Suprapubic skin (tissue), 4 donors: ENCODE data around the gene CCL3. TPM values are rescaled to one million over a fixed set of nuclear protein-coding genes. Genes with fewer than 3 reads are reported as not detected.

ENCODE experiments used
- DNase-seq, 2 donors: peaks; one replicate each; pipeline ENCODE4 v3.0.0-alpha.2; 2019; ENCODE audit warnings: low spot score in 2 of 2
- H3K27ac ChIP-seq: fragments of 200-600 bp; sonication (generic); one replicate; pipeline ENCODE4 v1.5.1; 2019
- H3K27me3 ChIP-seq: fragments of 200-600 bp; sonication (generic); one replicate; pipeline ENCODE4 v1.5.1; 2019
- H3K36me3 ChIP-seq: fragments of 200-600 bp; sonication (generic); one replicate; pipeline ENCODE4 v1.5.1; 2019
- H3K4me1 ChIP-seq: fragments of 200-600 bp; sonication (generic); one replicate; pipeline ENCODE4 v1.5.1; 2019
- H3K4me3 ChIP-seq: fragments of 200-600 bp; sonication (generic); one replicate; pipeline ENCODE4 v1.5.1; 2019; ENCODE audit warnings: mild to moderate bottlenecking
- H3K9me3 ChIP-seq: fragments of 200-600 bp; sonication (generic); one replicate; pipeline ENCODE4 v1.5.1; 2019
- CTCF ChIP-seq, 2 donors: fragments of 200-600 bp in 1 of 2; fragments of 450-650 bp in 1 of 2; sonication (generic) in 1 of 2; IDR thresholded peaks; one replicate each; pipeline ENCODE4 v1.5.1; 2016 to 2019; ENCODE audit warnings: antibody characterized with exemption in 2 of 2, mild to moderate bottlenecking in 1 of 2, moderate library complexity in 1 of 2
- EP300 ChIP-seq: sonication (generic); formaldehyde crosslinking; IDR thresholded peaks from one replicate; pipeline ENCODE4 v1.6.1; 2017; ENCODE audit warnings: antibody characterized with exemption
- POLR2A ChIP-seq, 2 donors: fragments of 450-650 bp; IDR thresholded peaks; one replicate each; pipeline ENCODE4 v1.6.1; 2017; ENCODE audit warnings: antibody characterized with exemption in 2 of 2, mild to moderate bottlenecking in 2 of 2, moderate library complexity in 2 of 2
- POLR2AphosphoS5 ChIP-seq, 3 donors: sonication (generic); formaldehyde crosslinking; IDR thresholded peaks; one replicate each; pipeline ENCODE4 v1.6.1; 2017; ENCODE audit warnings: antibody characterized with exemption in 3 of 3
- WGBS: methylation state at CpG from one replicate; pipeline ENCODE4 v1.1.5; 2018; 5-methylcytosine and 5-hydroxymethylcytosine counted together
- total RNA-seq, 4 donors: library from RNA; depleted of rRNA; stranded (reverse); fragments of >200 nt; gene quantifications; one replicate each; pipeline ENCODE4 v1.1.0, GENCODE V29; 2016

Gene CCL3
- total RNA-seq, 4 donors from 2014 or later = 0.79 TPM; not detected in 3

DNA sequence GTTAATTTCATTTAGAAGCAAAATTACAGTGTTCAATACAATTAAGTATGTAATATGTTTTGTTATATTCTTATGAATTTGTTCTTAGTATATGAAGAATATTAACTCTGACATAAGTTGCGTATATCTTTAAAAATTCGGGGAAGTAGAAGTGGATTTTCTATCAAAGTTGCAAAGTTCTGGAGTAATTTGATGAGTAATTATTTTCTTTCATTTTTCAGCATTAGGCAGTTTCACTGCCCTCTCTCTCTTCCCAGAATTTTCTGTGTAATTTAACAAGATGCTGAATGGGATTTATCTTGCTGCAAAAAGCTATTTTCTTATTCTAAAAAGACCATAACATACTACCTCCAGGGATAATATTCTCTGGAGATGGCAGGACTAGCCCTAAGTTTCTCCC is 34.8 kb downstream of the CCL3 start:
- Histone ChIP-seq H3K27me3 (no peaks in the 10 kb centered on the region), H3K4me3 (no peak overlapping the region), H3K4me1 (no peaks in the 10 kb centered on the region), H3K27ac (no peak overlapping the region), H3K36me3 (no peaks in the 10 kb centered on the region), H3K9me3 (no peaks in the 10 kb centered on the region)
- WGBS = 76% methylated on average over 2 of the region's 2 CpGs
- TF ChIP-seq POLR2A (IDR thresholded peaks at IDR 0.05) = no peak
- TF ChIP-seq POLR2AphosphoS5 (IDR thresholded peaks at IDR 0.05) = no peak
- no peak for TF ChIP-seq EP300
- no peak for TF ChIP-seq CTCF (IDR thresholded peaks at IDR 0.05)
- DNase-seq = no peak

DNA sequence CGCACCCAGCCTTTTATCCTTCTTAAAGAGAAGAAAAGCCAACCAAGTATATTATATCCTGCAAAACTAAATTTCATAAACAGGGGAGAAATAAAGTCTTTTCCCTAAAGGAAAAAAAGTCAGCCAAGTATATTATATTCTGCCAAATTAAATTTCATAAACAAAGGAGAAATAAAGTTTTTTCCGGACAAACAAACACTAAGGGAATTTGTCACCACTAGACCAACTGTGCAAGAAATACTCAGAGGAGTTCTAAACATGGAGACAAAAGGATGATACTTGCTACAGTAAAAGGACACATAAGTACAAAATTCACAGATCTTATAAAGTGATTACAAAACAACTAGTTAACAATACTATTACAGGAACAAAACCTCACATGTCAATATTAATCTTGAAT is 40.3 kb downstream of the CCL3 start:
- no peaks in the 10 kb centered on the region for H3K27me3 ChIP-seq
- no peaks in the 10 kb centered on the region for H3K36me3 ChIP-seq
- no peak for DNase-seq
- 97% methylated on average over 2 of the region's 2 CpGs for WGBS
- H3K4me1 ChIP-seq = no peaks in the 10 kb centered on the region
- H3K9me3 ChIP-seq = peaks cover 14% of the 10 kb centered on the region
- TF ChIP-seq EP300 = no peak
- no peak for TF ChIP-seq POLR2A (IDR thresholded peaks at IDR 0.05)
- no peak for TF ChIP-seq CTCF (IDR thresholded peaks at IDR 0.05)
- TF ChIP-seq POLR2AphosphoS5 (IDR thresholded peaks at IDR 0.05) = no peak
- H3K27ac ChIP-seq = no peak overlapping the region
- H3K4me3 ChIP-seq = no peak overlapping the region

DNA sequence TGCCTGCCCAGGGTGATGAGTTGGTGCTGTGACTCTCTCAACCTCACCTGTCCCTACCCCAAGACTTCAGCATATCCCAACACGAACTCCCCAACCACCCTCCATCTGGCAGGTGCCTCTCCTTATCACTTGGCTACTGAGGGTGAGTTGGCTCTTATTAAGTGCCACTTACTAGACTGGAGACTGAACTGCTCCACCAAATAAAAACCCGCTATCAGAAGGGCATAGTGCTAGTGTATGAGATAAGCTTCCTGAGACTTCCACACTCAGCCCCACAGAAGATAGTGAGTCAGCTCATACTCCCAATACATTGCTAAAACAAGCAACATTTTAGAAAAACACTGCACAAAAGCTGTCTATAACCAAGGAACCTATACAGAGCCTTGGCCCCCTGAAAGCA is 41.9 kb downstream of the CCL3 start:
- no peak overlapping the region for H3K4me3 ChIP-seq
- no peak for DNase-seq
- no peaks in the 10 kb centered on the region for H3K27me3 ChIP-seq
- TF ChIP-seq CTCF (IDR thresholded peaks at IDR 0.05) = no peak
- no peak for TF ChIP-seq EP300
- TF ChIP-seq POLR2AphosphoS5 (IDR thresholded peaks at IDR 0.05) = no peak
- no peak for TF ChIP-seq POLR2A (IDR thresholded peaks at IDR 0.05)
- H3K9me3 ChIP-seq = peaks cover 14% of the 10 kb centered on the region
- H3K4me1 ChIP-seq = no peaks in the 10 kb centered on the region
- no peaks in the 10 kb centered on the region for H3K36me3 ChIP-seq
- no peak overlapping the region for H3K27ac ChIP-seq
- WGBS = 64% methylated on average over 2 of the region's 2 CpGs

Other genes with a start within 250 kb of the CCL3 start
- not detected for gene HEATR9, start 221.3 kb downstream of the CCL3 start, total RNA-seq
- 1 to 10 TPM in 2 of 4 donors, under 1 TPM in 1, not detected in 1; 0.79 to 2.3 (median 1.4) TPM for gene CCL5, start 209.8 kb downstream of the CCL3 start, total RNA-seq
- gene RDM1, start 159.4 kb downstream of the CCL3 start, total RNA-seq = not detected
- gene LYZL6, start 146.4 kb downstream of the CCL3 start, total RNA-seq = not detected
- not detected for gene CCL16, start 108.6 kb downstream of the CCL3 start, total RNA-seq
- gene CCL14, start 103.4 kb downstream of the CCL3 start, total RNA-seq = 10 to 100 TPM in 3 of 4 donors, 1 to 10 TPM in 1; 5.7 to 22.9 (median 17.3) TPM
- not detected for gene CCL15, start 88.6 kb downstream of the CCL3 start, total RNA-seq
- gene CCL23, start 72.2 kb downstream of the CCL3 start, total RNA-seq = 10 to 100 TPM in 1 of 4 donors, not detected in 3; 11.5 TPM
- 1 to 10 TPM in 1 of 4 donors, not detected in 3; 1.5 TPM for gene CCL18, start 25.9 kb downstream of the CCL3 start, total RNA-seq
- gene CCL4, start 13.7 kb upstream of the CCL3 start, total RNA-seq = under 1 TPM in 1 of 4 donors, not detected in 3; 0.97 TPM
- 10 to 100 TPM in 2 of 4 donors, 1 to 10 TPM in 2; 6.1 to 28.3 (median 12.8) TPM for gene TBC1D3B, start 86.5 kb upstream of the CCL3 start, total RNA-seq
- not detected for gene CCL3L1, start 106.6 kb upstream of the CCL3 start, total RNA-seq
- gene CCL4L2, start 120.9 kb upstream of the CCL3 start, total RNA-seq = 1 to 10 TPM in 1 of 4 donors, not detected in 3; 1.5 TPM
- under 1 TPM in 1 of 4 donors, not detected in 3; 0.42 TPM for gene TBC1D3I, start 174.4 kb upstream of the CCL3 start, total RNA-seq
- gene TBC1D3G, start 233.7 kb upstream of the CCL3 start, total RNA-seq = 1 to 10 TPM in 1 of 4 donors, not detected in 3; 4.6 TPM